Measurements from ENCODE around the gene TRIM17.
A peak's percentile ranks its signal among the peaks of the same experiment; 100 is the strongest.
"Not testable (repeated sequence)": the region's sequence is repeated elsewhere in the genome, so short reads cannot be mapped to it uniquely, and the experiment has no call there.

Gene TRIM17

GRCh38 chr1:228446852-228447251, 30.2 kb upstream of the TRIM17 start:
- DNase-seq (ENCODE audit: low spot score): no peak

GRCh38 chr1:228445843-228446650, 29.4 kb upstream of the TRIM17 start:
- DNase-seq (ENCODE audit: low spot score): peak; percentile 64

- DNase-seq (ENCODE audit: low spot score): no peak
These were observed 28.8 kb upstream of the TRIM17 start for GRCh38 chr1:228445490-228445842.

GRCh38 chr1:228443395-228443794, 26.7 kb upstream of the TRIM17 start:
- no peak for DNase-seq (ENCODE audit: low spot score)

GRCh38 chr1:228440761-228441500, 24.3 kb upstream of the TRIM17 start:
- DNase-seq (ENCODE audit: low spot score): no peak

- DNase-seq (ENCODE audit: low spot score): no peak
These were observed 21.6 kb upstream of the TRIM17 start for GRCh38 chr1:228438266-228438665.

GRCh38 chr1:228437424-228437962, 20.8 kb upstream of the TRIM17 start:
- DNase-seq (ENCODE audit: low spot score): no peak

- no peak for DNase-seq (ENCODE audit: low spot score)
These were observed 18.0 kb upstream of the TRIM17 start for GRCh38 chr1:228434689-228435088.

GRCh38 chr1:228433337-228434053, 16.8 kb upstream of the TRIM17 start:
- not testable (repeated sequence) for DNase-seq (ENCODE audit: low spot score)

GRCh38 chr1:228430243-228430642, 13.6 kb upstream of the TRIM17 start:
- no peak for DNase-seq (ENCODE audit: low spot score)

- DNase-seq (ENCODE audit: low spot score): no peak
These were observed 13.0 kb upstream of the TRIM17 start for GRCh38 chr1:228429698-228430097.

GRCh38 chr1:228429007-228429406, 12.3 kb upstream of the TRIM17 start:
- no peak for DNase-seq (ENCODE audit: low spot score)

- DNase-seq (ENCODE audit: low spot score): no peak
These were observed 11.8 kb upstream of the TRIM17 start for GRCh38 chr1:228428412-228428811.

- DNase-seq (ENCODE audit: low spot score): no peak
These were observed 10.0 kb upstream of the TRIM17 start for GRCh38 chr1:228426518-228427175.

GRCh38 chr1:228424685-228425660, 8.3 kb upstream of the TRIM17 start:
- DNase-seq (ENCODE audit: low spot score): no peak

GRCh38 chr1:228423404-228424053, 6.9 kb upstream of the TRIM17 start:
- no peak for DNase-seq (ENCODE audit: low spot score)

GRCh38 chr1:228420968-228421826, 4.5 kb upstream of the TRIM17 start:
- no peak for DNase-seq (ENCODE audit: low spot score)

GRCh38 chr1:228417483-228418203, 982 bp upstream of the TRIM17 start:
- no peak for DNase-seq (ENCODE audit: low spot score)

GRCh38 chr1:228417061-228417460, 400 bp upstream of the TRIM17 start:
- no peak for DNase-seq (ENCODE audit: low spot score)
